CD4-positive, alpha-beta T cell treated with Interleukin-17A for 4 hours (primary cell): ENCODE measurements around the gene DUSP8.
"Not testable (repeated sequence)": the region's sequence is repeated elsewhere in the genome, so short reads cannot be mapped to it uniquely, and the experiment has no call there.

Source experiments
- DNase-seq: peaks from one replicate; pipeline ENCODE4 v3.0.0-alpha.2; 2020; ENCODE audit warnings: mixed read lengths

The DUSP8 gene

DNA sequence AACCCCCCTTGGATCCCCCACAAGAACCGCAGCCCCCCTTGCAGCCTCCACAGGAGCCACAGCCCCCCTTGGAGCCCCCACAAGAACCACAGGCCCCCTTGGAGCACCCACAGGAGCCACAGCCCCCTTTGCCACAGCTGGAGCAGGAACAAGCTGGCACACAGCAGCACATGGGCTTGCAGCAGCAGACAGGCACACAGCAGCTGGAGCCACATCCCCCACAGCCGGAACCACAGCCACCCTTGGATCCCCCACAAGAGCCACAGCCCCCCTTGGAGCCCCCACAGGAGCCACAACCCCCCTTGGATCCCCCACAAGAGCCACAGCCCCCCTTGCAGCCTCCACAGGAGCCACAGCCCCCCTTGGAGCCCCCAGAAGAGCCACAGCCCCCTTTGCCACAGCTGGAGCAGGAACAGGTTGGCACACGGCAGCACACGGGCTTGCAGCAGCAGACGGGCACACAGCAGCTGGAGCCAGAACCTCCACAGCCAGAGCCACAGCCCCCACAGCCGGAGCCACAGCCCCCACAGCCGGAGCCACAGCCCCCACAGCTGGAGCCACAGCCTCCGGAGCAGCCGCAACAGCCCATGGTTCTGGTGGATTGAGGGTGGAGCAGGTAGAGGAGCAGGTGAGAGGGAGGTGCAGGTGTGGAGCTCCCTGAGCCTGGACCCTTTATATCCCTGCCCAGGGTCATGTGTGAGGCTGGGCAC, 12.7 kb upstream of the DUSP8 start, which contains the start of gene KRTAP5-1:
Gene KRTAP5-1 (minus strand): TSS at position 623 of the 710 bp plus-strand sequence. CDS start 34 bp downstream, at position 589.
- not testable (repeated sequence) for DNase-seq

- DNase-seq, result not testable (repeated sequence)
These were observed 10.8 kb upstream of the DUSP8 start for GRCh38 chr11:1582909-1583308.

GRCh38 chr11:1581976-1582375, 9.9 kb upstream of the DUSP8 start:
- DNase-seq, result no peak

DNA sequence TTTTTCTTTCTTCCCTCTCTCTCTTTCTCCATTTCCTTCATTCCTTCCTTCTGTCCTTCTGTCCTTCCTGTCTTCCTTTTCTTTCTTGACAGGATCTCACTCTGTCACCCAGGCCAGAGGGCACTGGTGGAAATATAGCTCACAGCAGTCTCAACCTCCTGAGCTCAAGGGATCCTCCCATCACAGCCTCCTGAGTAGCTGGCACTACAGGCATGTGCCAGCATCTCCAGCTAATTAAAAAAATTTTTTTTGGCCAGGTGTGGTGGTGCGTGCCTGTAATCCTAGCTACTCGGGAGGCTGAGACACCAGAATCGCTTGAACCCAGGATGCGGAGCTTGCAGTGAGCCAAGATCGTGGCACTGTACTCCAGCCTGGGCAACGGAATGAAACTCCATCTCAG, 4.8 kb upstream of the DUSP8 start:
- DNase-seq, result no peak

DNA sequence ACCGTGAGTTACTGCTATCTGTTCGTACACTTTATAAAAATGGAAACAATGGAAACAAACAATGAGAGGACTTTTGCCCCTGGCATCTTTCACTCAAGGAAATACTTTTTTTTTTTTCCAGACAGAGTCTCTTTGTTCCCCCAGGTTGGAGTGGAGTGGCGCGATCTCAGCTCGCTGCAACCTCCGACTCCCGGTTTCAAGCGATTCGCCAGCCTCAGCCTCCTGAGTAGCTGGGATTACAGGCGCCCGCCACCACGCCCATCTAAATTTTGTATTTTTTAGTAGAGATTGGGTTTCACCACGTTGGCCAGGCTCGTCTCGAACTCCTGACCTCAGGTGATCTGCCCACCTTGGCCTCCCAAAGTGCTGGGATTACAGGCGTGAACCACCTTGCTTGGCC, 3.7 kb upstream of the DUSP8 start:
- DNase-seq, result not testable (repeated sequence)

GRCh38 chr11:1574933-1575242, 2.8 kb upstream of the DUSP8 start:
- no peak for DNase-seq

DNA sequence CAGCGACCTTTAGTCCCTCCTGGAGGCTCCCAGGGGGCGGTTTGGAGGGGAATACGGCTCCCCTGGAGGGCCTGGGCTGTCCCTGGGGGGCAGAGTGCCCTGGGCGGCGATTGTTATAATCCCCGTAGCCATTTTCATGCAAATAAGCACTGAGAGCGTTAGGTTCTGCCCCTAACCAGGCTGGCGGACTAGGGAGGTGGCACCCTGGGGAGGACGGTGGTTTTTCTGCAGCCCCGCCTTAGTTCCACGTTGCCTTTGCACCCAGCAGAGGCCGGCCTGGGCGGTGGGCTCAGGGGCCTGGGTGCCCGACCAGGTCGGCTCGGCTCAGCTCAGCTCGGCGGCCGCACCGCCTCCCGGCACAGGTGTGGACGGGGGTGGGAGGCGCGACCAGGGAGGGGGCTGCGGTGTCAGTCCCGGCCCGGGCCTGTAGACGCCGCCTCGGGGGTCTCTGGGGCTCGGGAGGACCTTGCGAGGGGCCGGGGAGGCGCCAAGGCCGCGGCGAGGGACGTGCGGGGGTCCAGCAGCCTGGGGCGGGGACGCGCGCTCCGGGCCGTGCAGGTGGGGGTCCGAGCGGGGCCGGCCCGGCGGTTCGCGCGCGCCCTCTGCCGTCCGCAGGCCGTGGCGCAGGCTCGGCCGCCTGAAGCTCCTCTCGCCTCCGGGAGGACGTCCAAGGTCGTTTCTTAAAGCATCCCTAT, 2.3 kb upstream of the DUSP8 start:
- DNase-seq, result peak; percentile 69

DNA sequence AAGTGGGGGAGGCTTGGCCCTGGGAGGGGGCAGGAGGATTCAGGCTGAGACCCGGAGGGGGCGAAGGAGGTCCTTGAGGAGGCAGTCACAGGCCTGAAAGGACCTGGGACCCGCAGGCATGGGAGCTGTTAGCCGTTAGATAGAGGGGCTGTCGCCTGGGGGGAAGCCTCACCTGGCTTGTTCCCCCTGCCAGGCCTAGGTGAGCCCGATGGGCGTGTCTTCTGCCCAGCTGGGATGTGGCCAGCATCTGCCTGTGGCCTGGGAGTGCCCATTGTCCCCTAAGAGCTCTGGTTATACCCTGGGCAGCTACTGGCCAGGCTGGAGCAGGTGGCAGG, 1.8 kb upstream of the DUSP8 start:
- DNase-seq, result no peak

- DNase-seq, result peak; percentile 42
These were observed 1.2 kb upstream of the DUSP8 start for GRCh38 chr11:1573077-1573902.

- no peak for DNase-seq
These were observed 293 bp downstream of the DUSP8 start for GRCh38 chr11:1571760-1572196.

GRCh38 chr11:1570896-1571759, 943 bp downstream of the DUSP8 start:
- DNase-seq, result peak; percentile 66

DNA sequence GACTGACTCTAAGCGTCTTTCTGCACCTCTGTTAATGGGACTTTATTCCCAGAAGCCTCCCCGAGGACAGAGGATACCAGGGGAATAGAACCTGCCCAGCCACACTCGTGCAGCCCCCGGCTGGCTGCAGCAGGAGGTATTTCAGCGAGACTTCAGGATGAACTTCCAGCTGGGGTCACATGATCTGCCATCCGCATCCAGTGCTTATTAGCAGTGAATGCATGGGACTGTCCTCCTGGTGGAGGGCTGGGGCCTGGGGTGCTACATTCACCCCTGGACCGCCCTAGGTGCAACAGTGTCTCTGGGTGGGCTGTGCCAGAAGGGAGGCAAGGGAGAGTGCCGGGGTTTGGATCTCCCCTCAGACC, 1.6 kb downstream of the DUSP8 start:
- DNase-seq, result no peak

- DNase-seq, result no peak
These were observed 2.0 kb downstream of the DUSP8 start for GRCh38 chr11:1570001-1570453.

GRCh38 chr11:1569251-1569780, 2.8 kb downstream of the DUSP8 start:
- no peak for DNase-seq

DNA sequence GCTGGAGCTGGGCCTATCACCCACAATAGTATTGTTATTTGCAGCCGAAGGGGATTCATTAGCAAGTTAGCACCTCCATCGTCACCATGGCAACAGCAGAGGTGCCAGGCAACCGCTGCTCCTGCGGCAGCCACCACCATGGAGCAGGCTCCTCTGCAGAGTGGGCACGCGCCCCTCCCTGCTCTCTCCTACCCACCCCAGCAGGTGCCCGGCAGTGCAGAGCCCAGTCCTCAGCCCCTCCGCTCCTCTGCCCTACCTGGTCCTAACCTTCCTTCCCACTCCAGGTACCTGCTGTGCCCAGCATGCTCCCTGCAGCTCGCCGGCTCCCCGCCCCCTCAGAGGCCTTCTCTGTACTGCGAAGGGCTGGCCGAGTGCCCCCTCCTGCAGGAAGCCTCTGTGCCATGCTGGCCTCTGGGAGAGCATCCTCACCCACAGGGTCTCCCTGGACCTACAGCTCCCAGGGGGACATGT, 3.6 kb downstream of the DUSP8 start:
- DNase-seq, result no peak

DNA sequence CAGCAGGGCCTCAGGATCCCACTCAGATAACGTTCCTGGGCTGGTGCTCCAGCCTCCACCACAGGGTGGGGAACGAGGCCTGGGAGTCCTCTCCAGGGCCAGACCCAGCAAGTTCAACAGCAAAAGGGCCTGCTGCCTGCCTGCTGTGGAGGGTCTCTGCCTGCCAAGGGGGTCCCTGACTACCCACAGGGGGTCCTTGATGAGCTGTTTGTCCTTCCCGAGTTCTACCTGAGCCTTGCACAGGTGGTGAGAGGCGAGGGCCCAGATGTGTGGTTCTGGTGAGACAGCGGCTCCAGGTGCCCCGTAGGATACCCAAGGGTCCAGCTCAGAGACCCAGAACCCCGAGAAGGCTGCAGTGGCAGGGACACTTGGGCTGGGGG, 4.4 kb downstream of the DUSP8 start:
- no peak for DNase-seq

DNA sequence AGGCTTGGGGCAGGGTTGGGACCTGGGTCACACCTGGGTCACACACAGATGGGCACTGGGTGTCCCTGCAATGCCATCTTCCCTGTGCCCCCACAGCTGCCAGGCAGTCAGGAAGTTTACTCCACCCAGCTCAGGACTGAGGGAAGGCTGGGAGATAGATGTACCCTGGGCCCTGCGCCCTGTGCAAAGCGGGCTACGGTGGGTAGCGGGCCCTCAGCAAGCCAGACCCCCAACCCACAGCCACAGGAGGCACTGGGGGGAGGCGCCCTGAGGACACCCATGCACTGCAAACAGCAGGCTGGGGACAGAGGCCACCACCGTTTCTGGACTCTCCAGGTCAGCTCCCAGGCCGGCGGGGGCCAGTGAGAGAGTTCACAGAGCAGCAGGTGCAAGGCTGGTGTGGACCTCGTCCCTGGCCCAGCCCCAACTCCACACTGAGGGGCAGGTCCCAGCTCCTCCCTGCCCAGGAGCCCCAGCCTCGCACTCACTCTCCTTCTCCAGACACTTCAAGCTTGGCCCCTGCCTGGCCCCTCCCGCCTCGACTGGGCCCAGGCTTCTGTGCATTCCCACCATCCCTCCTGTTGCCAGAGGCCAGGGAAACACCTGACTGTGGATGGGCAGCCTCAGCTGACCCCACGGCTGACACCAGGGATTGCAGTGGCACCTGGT, 4.9 kb downstream of the DUSP8 start:
- DNase-seq, result no peak

- DNase-seq, result no peak
These were observed 5.6 kb downstream of the DUSP8 start for GRCh38 chr11:1566381-1567051.

GRCh38 chr11:1565904-1566247, 6.2 kb downstream of the DUSP8 start:
- DNase-seq, result no peak

- no peak for DNase-seq
These were observed 6.7 kb downstream of the DUSP8 start for GRCh38 chr11:1565173-1565903.
